Measurements from ENCODE around the gene PRKN.

PRKN gene

DNA sequence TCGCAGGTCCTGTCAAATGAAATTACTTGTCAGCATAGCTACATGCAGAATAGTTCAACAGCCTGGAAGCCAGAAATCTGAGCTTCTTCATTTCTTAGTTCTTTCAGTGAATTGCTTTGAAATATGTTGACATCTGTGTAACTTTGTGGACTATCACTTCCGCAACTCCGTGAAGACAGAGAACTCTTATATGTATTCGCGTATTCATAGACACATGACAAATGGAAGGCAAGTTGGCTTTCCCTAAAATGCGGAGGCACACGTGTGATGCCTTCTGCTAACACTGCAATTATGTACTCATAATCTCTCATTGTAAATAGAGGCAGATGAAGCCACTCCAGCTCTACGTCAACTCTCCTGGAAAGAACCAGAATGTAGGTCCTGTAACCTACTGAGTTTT is 701.5 kb downstream of the PRKN start:
- no peaks in the 10 kb centered on the region for H3K27me3 ChIP-seq (ENCODE audit: insufficient read depth, low read length, poor library complexity)
- H3K9me3 ChIP-seq (ENCODE audit: insufficient read depth, low read length, severe bottlenecking), result no peaks in the 10 kb centered on the region
- no peak overlapping the region for H3K4me3 ChIP-seq (ENCODE audit: low read depth in 1 of 2, low read length in 2 of 2)
- no peak overlapping the region for H3K27ac ChIP-seq (ENCODE audit: low read length)
- no peaks in the 10 kb centered on the region for H3K79me2 ChIP-seq (ENCODE audit: insufficient read depth, low read length)
- H3K4me2 ChIP-seq (ENCODE audit: insufficient read depth, low read length), result no peak overlapping the region
- H3K9ac ChIP-seq (ENCODE audit: low read depth, low read length), result no peak overlapping the region
- no peaks in the 10 kb centered on the region for H3K4me1 ChIP-seq (ENCODE audit: insufficient read depth, low read length)
- no peak overlapping the region for H2AFZ ChIP-seq (ENCODE audit: low read depth, low read length)
- TF ChIP-seq, protein P1, sequence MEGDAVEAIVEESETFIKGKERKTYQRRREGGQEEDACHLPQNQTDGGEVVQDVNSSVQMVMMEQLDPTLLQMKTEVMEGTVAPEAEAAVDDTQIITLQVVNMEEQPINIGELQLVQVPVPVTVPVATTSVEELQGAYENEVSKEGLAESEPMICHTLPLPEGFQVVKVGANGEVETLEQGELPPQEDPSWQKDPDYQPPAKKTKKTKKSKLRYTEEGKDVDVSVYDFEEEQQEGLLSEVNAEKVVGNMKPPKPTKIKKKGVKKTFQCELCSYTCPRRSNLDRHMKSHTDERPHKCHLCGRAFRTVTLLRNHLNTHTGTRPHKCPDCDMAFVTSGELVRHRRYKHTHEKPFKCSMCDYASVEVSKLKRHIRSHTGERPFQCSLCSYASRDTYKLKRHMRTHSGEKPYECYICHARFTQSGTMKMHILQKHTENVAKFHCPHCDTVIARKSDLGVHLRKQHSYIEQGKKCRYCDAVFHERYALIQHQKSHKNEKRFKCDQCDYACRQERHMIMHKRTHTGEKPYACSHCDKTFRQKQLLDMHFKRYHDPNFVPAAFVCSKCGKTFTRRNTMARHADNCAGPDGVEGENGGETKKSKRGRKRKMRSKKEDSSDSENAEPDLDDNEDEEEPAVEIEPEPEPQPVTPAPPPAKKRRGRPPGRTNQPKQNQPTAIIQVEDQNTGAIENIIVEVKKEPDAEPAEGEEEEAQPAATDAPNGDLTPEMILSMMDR (IDR thresholded peaks at IDR 0.05; ENCODE audit: borderline replicate concordance, extremely low read depth, low read length, poor library complexity, severe bottlenecking), result no peak
- TF ChIP-seq EZH2 (IDR thresholded peaks at IDR 0.05; ENCODE audit: borderline replicate concordance, low read depth, low read length, severe bottlenecking), result no peak
- no peaks in the 10 kb centered on the region for H4K20me1 ChIP-seq (ENCODE audit: insufficient read depth, low read length)
- no peaks in the 10 kb centered on the region for H3K36me3 ChIP-seq (ENCODE audit: insufficient read depth, low read length)
- ATAC-seq (ENCODE audit: insufficient read depth, low read depth) (no peak), DNase-seq (no peak)

DNA sequence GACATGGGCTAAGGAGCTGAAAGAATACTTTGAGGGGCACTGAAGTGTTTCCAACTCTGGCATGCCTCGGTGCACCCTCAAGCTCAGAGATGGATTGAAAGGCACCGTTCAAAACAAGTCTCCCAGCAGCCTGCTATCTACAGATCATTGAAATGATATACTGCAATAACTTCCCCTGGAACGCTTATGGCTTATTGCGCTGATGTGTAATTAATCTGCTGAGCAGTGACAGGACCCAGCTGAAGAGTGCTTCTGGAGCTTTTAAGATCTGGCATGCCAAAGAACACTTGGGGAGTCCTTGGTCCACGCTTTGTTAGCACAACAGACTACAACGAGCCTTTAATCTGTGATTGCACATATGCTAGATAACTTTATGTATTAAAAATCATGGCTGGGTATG is 708.2 kb downstream of the PRKN start:
- Histone ChIP-seq H3K4me1 (ENCODE audit: insufficient read depth, low read length) (no peaks in the 10 kb centered on the region), H3K9me3 (ENCODE audit: insufficient read depth, low read length, severe bottlenecking) (no peaks in the 10 kb centered on the region), H4K20me1 (ENCODE audit: insufficient read depth, low read length) (no peaks in the 10 kb centered on the region), H2AFZ (ENCODE audit: low read depth, low read length) (no peak overlapping the region), H3K36me3 (ENCODE audit: insufficient read depth, low read length) (no peaks in the 10 kb centered on the region), H3K27me3 (ENCODE audit: insufficient read depth, low read length, poor library complexity) (no peaks in the 10 kb centered on the region), H3K79me2 (ENCODE audit: insufficient read depth, low read length) (no peaks in the 10 kb centered on the region), H3K4me2 (ENCODE audit: insufficient read depth, low read length) (no peak overlapping the region), H3K27ac (ENCODE audit: low read length) (no peak overlapping the region), H3K9ac (ENCODE audit: low read depth, low read length) (no peak overlapping the region), H3K4me3 (ENCODE audit: low read depth in 1 of 2, low read length in 2 of 2) (no peak overlapping the region)
- TF ChIP-seq EZH2 (IDR thresholded peaks at IDR 0.05; ENCODE audit: borderline replicate concordance, low read depth, low read length, severe bottlenecking), result no peak
- TF ChIP-seq, protein P1 (IDR thresholded peaks at IDR 0.05; ENCODE audit: borderline replicate concordance, extremely low read depth, low read length, poor library complexity, severe bottlenecking), result no peak
- DNase-seq (no peak), ATAC-seq (ENCODE audit: insufficient read depth, low read depth) (no peak)

DNA sequence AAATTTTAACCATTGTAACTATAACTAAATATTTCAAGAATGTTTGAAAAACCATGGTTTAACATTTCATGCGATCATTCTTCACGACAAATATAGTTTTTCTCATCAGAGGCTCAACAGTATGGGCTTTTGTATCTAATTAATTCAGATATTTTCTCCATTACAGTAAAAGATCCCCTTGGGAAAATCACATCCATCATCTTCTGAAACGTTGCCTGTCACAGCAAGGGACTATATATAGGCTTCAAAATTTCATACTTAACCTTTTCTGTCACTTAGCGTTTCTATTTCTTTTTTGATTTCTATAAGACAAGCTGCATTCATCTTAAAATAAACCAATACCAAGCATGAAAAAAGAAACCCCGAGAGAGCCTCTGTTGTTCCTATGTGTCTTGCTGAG is 710.0 kb downstream of the PRKN start:
- Histone ChIP-seq H4K20me1 (ENCODE audit: insufficient read depth, low read length) (no peaks in the 10 kb centered on the region), H3K27me3 (ENCODE audit: insufficient read depth, low read length, poor library complexity) (no peaks in the 10 kb centered on the region), H3K27ac (ENCODE audit: low read length) (no peak overlapping the region), H3K4me1 (ENCODE audit: insufficient read depth, low read length) (no peaks in the 10 kb centered on the region), H3K9ac (ENCODE audit: low read depth, low read length) (no peak overlapping the region), H3K9me3 (ENCODE audit: insufficient read depth, low read length, severe bottlenecking) (no peaks in the 10 kb centered on the region), H3K4me3 (ENCODE audit: low read depth in 1 of 2, low read length in 2 of 2) (no peak overlapping the region), H3K36me3 (ENCODE audit: insufficient read depth, low read length) (no peaks in the 10 kb centered on the region), H3K4me2 (ENCODE audit: insufficient read depth, low read length) (no peak overlapping the region), H2AFZ (ENCODE audit: low read depth, low read length) (no peak overlapping the region), H3K79me2 (ENCODE audit: insufficient read depth, low read length) (no peaks in the 10 kb centered on the region)
- no peak for TF ChIP-seq EZH2 (IDR thresholded peaks at IDR 0.05; ENCODE audit: borderline replicate concordance, low read depth, low read length, severe bottlenecking)
- TF ChIP-seq, protein P1 (IDR thresholded peaks at IDR 0.05; ENCODE audit: borderline replicate concordance, extremely low read depth, low read length, poor library complexity, severe bottlenecking), result no peak
- no peak for DNase-seq
- ATAC-seq (ENCODE audit: insufficient read depth, low read depth), result no peak

Data from DND-41 (cell line).